ENCODE results near the gene ATP11A. TPM values are rescaled to one million over a fixed set of nuclear protein-coding genes. Genes with fewer than 3 reads are reported as not detected.

Gene ATP11A
- total and polyA plus RNA-seq, 11 donors = 20.5 to 146 (median 91.2) TPM

DNA sequence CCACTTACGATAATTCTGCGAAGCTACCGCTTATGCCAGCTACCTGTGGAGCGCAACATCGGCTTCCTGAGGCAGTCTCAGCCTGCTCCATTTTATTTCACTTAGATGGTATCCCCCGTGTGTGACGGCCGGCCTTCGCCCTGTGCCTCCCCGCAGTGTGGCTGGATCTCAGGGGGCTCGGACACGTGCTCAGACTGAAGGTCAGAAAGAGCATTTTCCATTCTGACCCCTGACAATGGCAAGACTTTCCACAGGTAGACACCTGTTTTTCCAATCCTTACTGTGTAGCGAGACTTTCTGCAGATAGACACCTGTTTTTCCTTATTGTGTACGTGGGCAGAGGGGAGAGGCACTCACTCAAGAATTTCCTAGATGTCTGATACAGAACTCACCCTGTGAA, 52.7 kb downstream of the ATP11A start:
- DNase-seq (no peak), ATAC-seq (no peak)
- no peaks in the 10 kb centered on the region for H3K36me3 ChIP-seq
- H3K27ac ChIP-seq = no peak overlapping the region
- intact Hi-C loops (cut with DNase I) = loop anchor here in 2 of 10 donors (5.0 kb wide), 1 partner anchor 50 kb away; the partner anchor contains the start of gene ATP11A (in 2 of the 2)
- H3K4me3 ChIP-seq = no peak overlapping the region
- TF ChIP-seq POLR2A (IDR thresholded peaks at IDR 0.05) = no peak
- TF ChIP-seq, protein P1, sequence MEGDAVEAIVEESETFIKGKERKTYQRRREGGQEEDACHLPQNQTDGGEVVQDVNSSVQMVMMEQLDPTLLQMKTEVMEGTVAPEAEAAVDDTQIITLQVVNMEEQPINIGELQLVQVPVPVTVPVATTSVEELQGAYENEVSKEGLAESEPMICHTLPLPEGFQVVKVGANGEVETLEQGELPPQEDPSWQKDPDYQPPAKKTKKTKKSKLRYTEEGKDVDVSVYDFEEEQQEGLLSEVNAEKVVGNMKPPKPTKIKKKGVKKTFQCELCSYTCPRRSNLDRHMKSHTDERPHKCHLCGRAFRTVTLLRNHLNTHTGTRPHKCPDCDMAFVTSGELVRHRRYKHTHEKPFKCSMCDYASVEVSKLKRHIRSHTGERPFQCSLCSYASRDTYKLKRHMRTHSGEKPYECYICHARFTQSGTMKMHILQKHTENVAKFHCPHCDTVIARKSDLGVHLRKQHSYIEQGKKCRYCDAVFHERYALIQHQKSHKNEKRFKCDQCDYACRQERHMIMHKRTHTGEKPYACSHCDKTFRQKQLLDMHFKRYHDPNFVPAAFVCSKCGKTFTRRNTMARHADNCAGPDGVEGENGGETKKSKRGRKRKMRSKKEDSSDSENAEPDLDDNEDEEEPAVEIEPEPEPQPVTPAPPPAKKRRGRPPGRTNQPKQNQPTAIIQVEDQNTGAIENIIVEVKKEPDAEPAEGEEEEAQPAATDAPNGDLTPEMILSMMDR (IDR thresholded peaks at IDR 0.05) = no peak
- 92 to 96% (median 94%) methylated on average over 13 to 14 of the region's 14 CpGs for WGBS, 4 donors
- peaks cover 0 to 49% (median 32%) of the 10 kb centered on the region in 12 donors for H3K4me1 ChIP-seq
- no peaks in the 10 kb centered on the region for H3K9me3 ChIP-seq
- no peaks in the 10 kb centered on the region for H3K27me3 ChIP-seq

DNA sequence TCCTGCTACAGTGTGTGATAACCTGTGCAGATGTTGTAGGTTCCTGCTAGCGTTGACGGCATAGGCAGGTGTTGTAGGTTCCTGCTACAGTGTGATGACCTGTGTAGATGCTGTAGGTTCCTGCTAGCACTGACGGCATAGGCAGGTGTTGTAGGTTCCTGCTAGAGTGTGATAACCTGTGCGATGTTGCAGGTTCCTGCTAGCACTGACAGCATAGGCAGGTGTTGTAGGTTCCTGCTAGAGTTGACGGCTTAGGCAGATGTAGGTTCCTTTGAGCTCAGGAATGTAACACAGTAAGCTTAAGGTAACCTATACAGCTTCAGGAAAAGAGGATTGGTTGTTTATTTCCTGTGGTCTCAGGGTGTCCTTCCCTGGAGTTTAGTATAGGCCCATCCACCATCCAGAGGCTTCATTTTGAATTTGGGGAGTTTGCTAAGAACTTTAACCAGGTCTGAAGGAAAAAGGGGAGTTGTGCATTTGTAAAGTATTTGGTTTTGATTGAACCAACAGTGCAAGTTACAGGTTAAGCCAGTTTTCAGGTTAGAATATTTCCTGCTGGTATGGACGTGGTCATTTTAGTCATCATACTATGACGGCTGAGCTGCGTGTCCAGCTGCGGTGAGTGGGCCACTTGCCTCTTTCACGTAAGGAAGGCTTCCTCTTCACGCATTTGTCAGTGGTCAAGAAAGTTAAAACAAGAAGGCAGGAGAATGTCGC, 53.8 kb downstream of the ATP11A start:
- WGBS, 4 donors = 70 to 77% (median 75%) methylated on average over 12 of the region's 12 CpGs
- DNase-seq (no peak), ATAC-seq (no peak)
- Histone ChIP-seq H3K4me1 (peaks cover 0 to 49% (median 32%) of the 10 kb centered on the region in 12 donors), H3K36me3 (no peaks in the 10 kb centered on the region), H3K27ac (peak overlapping the region in 2 of 12 donors; percentile 37 to 67), H3K9me3 (no peaks in the 10 kb centered on the region), H3K4me3 (no peak overlapping the region), H3K27me3 (no peaks in the 10 kb centered on the region)
- TF ChIP-seq, protein P1 (IDR thresholded peaks at IDR 0.05) = no peak
- no peak for TF ChIP-seq POLR2A (IDR thresholded peaks at IDR 0.05)
- intact Hi-C loops (cut with DNase I) = loop anchor here in 2 of 10 donors (5.0 kb wide), 1 partner anchor 51 kb away; the partner anchor contains the start of gene ATP11A (in 2 of the 2)

GRCh38 chr13:112744168-112745021, 54.6 kb downstream of the ATP11A start:
- Histone ChIP-seq H3K27ac (peak overlapping the region in 6 of 12 donors; percentile 1 to 67 (median 35)), H3K9me3 (no peaks in the 10 kb centered on the region), H3K4me1 (peaks cover 0 to 54% (median 32%) of the 10 kb centered on the region in 12 donors), H3K4me3 (no peak overlapping the region), H3K27me3 (no peaks in the 10 kb centered on the region), H3K36me3 (no peaks in the 10 kb centered on the region)
- DNase-seq (no peak), ATAC-seq (peak; percentile 18 to 31 (median 22))
- intact Hi-C loops (cut with DNase I) = loop anchor here in 2 of 10 donors (5.0 kb wide), 1 partner anchor 52 kb away; the partner anchor contains the start of gene ATP11A (in 2 of the 2)
- TF ChIP-seq POLR2A (IDR thresholded peaks at IDR 0.05) = no peak
- TF ChIP-seq, protein P1 (IDR thresholded peaks at IDR 0.05) = no peak
- 35 to 50% (median 40%) methylated on average over 17 to 22 of the region's 22 CpGs for WGBS, 4 donors

DNA sequence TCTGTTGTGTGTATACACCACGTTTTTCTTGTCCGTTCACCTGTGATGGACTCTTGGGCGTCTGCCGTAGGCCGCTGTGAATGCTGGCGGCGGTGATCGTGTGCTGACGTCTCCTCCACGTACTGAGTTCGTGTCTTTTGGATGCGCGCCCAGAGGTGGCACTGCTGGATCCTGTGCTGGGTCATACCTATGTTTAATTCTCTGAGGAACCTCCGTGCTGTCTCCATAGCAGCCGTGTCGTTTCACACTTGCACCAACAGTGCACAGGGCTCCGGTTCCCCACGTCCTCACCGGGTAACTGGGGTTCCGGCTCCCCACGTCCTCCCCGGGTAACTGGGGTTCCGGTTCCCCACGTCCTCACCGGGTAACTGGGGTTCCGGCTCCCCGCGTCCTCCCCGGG, 56.2 kb downstream of the ATP11A start:
- H3K27me3 ChIP-seq = no peaks in the 10 kb centered on the region
- H3K4me1 ChIP-seq = peaks cover 0 to 40% (median 21%) of the 10 kb centered on the region in 12 donors
- intact Hi-C loops (cut with DNase I) = no loop called here
- no peaks in the 10 kb centered on the region for H3K9me3 ChIP-seq
- no peak overlapping the region for H3K27ac ChIP-seq
- ATAC-seq (no peak), DNase-seq (no peak)
- WGBS, 4 donors = 87 to 92% (median 90%) methylated on average over 29 of the region's 29 CpGs
- no peak for TF ChIP-seq POLR2A (IDR thresholded peaks at IDR 0.05)
- TF ChIP-seq, protein P1 (IDR thresholded peaks at IDR 0.05) = no peak
- H3K4me3 ChIP-seq = no peak overlapping the region
- no peaks in the 10 kb centered on the region for H3K36me3 ChIP-seq
